GM12864 (cell line): ENCODE data around the gene SMOC2.
"Not testable (repeated sequence)": the region's sequence is repeated elsewhere in the genome, so short reads cannot be mapped to it uniquely, and the experiment has no call there.

Experiments
- DNase-seq: peaks from one replicate; pipeline ENCODE4 v3.0.0-alpha.2; 2011; ENCODE audit warnings: low read depth
- H3K4me3 ChIP-seq: 2 replicates; pipeline ENCODE4 v1.5.1; 2011; ENCODE audit warnings: mild to moderate bottlenecking, low read depth, low read length, control low read depth
- TF ChIP-seq, protein P1 (sequence below): IDR thresholded peaks from 2 replicates; pipeline ENCODE4 v1.5.1; 2011; ENCODE audit warnings: low read depth, mild to moderate bottlenecking, moderate library complexity, low read length, control low read depth, inconsistent platforms; ENCODE audit errors: missing control alignments

The SMOC2 gene

DNA sequence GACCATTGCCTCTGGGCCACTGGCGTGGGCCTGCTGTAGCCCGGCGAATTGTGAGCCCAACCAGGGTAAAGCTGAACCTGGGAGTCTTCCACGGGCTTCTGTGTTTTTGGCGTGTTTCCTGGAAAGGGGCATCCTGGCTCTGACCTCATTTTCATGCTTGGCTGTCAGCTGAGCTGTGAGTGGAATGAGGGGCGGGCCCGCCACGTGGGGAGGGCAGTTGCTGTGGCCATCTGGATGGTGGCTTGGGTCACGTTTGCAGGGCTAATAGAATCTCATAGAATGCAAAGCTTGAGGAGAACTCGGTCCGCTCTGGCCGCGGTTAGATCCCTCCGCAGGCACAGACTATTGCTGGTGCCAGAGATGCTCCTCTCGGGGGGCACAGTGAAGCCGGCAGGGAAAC, 263.0 kb downstream of the SMOC2 start:
- no peak overlapping the region for H3K4me3 ChIP-seq
- TF ChIP-seq, protein P1, sequence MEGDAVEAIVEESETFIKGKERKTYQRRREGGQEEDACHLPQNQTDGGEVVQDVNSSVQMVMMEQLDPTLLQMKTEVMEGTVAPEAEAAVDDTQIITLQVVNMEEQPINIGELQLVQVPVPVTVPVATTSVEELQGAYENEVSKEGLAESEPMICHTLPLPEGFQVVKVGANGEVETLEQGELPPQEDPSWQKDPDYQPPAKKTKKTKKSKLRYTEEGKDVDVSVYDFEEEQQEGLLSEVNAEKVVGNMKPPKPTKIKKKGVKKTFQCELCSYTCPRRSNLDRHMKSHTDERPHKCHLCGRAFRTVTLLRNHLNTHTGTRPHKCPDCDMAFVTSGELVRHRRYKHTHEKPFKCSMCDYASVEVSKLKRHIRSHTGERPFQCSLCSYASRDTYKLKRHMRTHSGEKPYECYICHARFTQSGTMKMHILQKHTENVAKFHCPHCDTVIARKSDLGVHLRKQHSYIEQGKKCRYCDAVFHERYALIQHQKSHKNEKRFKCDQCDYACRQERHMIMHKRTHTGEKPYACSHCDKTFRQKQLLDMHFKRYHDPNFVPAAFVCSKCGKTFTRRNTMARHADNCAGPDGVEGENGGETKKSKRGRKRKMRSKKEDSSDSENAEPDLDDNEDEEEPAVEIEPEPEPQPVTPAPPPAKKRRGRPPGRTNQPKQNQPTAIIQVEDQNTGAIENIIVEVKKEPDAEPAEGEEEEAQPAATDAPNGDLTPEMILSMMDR: no peak
- DNase-seq: no peak

DNA sequence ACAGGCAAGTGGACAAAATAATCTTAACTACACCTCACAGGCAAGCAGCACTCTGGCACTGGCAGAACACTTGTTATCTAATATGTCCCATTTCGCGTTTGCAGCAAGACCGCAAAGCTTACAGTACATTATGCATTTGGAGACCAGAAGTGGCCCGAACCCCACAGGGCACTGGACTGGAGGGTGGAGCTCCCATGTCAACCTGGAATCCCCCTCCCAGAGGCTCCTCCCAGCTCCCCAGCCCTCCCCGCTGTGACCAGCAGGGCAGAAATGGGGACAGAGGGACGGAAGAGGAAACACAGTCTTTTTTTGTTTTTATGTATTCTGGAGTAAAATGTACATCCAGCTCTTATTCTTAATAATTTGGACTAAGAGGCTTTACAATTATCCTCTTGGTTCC, 263.7 kb downstream of the SMOC2 start:
- TF ChIP-seq, protein P1: no peak
- no peak for DNase-seq
- H3K4me3 ChIP-seq: no peak overlapping the region

DNA sequence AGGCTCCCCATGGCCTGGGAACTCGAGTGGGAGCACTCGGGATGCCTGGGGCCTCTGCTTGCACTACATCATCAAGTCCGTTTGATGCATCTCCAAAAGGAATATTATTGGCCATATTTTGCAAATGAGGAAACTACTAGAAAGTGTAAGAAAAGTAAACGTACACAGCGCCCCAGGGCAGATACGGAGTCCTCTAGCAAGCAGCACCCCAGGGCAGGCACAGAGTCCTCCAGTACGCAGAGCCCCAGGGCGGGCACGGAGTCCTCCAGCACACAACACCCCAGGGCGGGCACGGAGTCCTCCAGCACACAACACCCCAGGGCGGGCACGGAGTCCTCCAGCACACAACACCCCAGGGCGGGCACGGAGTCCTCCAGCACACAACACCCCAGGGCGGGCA, 264.3 kb downstream of the SMOC2 start:
- DNase-seq, H3K4me3 ChIP-seq: not testable (repeated sequence)

DNA sequence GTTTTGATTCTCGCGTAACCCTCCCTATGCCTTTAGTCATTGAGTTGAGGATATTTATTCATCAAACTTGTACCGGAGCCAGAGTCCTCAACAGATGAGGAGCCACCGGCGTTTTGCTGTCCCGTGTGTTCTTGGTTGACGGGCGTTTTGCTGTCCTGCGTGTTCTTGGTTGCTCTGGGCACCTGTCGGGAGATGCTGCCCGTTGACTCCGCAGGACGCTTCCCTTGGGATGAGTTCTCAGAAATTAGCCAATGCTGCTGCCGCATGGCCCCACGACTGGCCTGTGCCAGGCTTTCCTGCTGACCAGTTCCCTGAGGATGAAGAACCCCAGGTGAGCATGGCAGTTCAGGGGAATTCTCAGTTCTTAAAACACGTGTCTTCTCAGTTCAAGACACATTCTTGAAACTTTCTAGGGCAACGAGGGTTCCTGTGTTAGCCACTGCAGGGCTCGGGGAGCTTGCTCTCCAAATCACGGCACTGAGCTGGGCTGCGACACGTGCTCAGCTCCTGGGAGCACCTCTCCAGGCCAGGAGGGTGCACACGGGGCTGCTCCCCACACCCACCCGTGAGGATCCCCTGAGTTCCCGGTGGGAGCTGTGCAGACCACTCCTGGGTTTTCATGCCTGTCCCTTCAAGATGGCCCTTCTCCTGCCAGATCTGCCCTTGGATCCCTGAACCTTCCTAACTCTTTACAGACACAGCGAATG, 265.6 kb downstream of the SMOC2 start:
- TF ChIP-seq, protein P1: no peak
- no peak for DNase-seq
- no peak overlapping the region for H3K4me3 ChIP-seq

DNA sequence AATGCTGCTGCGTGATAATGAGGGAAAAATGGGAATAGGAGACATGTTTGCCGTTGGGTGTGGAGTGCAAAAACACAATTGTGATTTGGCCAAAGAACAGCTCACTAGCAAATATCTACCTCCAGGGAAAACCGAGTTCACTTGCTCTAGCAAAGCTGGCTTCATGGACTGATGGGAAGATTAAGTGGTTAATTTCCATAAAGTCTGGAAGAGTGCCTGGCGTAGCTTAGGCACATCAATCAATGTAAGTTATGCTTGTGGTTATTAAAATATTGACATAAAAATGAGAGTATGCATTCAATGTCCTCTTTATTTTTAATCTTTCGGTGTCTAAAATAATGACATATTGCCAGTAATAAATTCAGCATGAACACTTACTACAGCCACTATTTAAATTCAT, 267.5 kb downstream of the SMOC2 start:
- H3K4me3 ChIP-seq: no peak overlapping the region
- no peak for DNase-seq
- TF ChIP-seq, protein P1: no peak

DNA sequence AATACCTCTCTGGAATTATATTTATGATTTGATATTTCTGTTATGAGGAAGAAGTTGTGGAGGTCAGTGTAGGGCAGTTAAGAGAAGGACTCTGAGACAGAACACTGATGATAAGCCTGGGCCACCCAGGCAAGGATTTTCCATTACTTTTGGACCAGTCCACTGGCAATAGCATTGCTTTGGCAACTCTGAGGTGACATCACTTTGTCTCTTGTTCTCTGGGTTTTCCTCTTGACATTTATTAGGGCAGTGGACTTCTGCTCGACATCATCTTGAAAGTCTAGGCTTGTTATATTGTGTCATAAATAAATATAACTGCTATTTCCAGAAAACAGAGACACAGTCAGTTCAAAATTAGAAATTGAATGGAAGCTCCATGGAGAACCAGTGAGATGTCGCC, 268.0 kb downstream of the SMOC2 start:
- DNase-seq: no peak
- TF ChIP-seq, protein P1: no peak
- no peak overlapping the region for H3K4me3 ChIP-seq

DNA sequence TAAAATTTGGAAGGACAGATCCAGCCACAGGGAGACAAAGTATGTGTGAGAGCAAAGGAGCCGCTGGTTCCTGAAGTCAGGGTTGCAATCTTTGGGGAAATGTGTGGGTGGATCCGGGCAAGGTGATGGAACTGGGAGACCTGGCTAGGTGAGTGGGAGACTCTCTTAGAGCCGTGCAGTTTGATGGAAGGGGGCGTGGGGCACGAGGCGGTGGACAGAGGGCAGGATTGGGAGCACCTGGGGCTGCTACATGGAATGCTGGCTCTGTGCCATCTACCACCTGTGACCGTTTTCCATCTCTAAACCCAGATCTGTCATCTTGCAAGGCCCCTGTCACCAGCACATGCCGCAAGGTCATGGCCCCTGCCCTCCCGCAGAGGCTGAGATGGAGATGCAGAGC, 268.4 kb downstream of the SMOC2 start:
- no peak for DNase-seq
- no peak overlapping the region for H3K4me3 ChIP-seq
- TF ChIP-seq, protein P1: no peak
